Calu3 (cell line): ENCODE measurements around the gene ACAD9. TPM values are rescaled to one million over a fixed set of nuclear protein-coding genes. Genes with fewer than 3 reads are reported as not detected.

Experiments
- BruUV-seq: library from RNA; stranded (reverse); fragments of 400-500 nt; replicated peaks from 2 replicates; lab custom pipeline; 2021; lab: Mats Ljungman, UMichigan
- CTCF ChIA-PET: fragments of 300-600 bp; sonication (Branson Sonifier 250); formaldehyde crosslinking; loops from one replicate; lab custom pipeline; 2022; ENCODE audit warnings: antibody characterized with exemption; lab: Charles Lee
- DNase-seq: peaks from one replicate; pipeline ENCODE4 v3.0.0; 2022
- H3K27ac Mint-ChIP-seq: one replicate; pipeline ENCODE4 v1.8.0; 2022; ENCODE audit warnings: mixed read lengths; ENCODE audit not compliant: unreplicated experiment
- H3K27me3 Mint-ChIP-seq: one replicate; pipeline ENCODE4 v1.8.0; 2022; ENCODE audit warnings: mixed read lengths; ENCODE audit not compliant: unreplicated experiment
- H3K36me3 Mint-ChIP-seq: one replicate; pipeline ENCODE4 v1.8.0; 2022; ENCODE audit warnings: mild to moderate bottlenecking, moderate library complexity, mixed read lengths; ENCODE audit not compliant: insufficient read depth, unreplicated experiment
- H3K4me1 Mint-ChIP-seq: one replicate; pipeline ENCODE4 v1.8.0; 2022; ENCODE audit warnings: mild to moderate bottlenecking, low read depth, mixed read lengths; ENCODE audit not compliant: unreplicated experiment
- H3K4me3 Mint-ChIP-seq: one replicate; pipeline ENCODE4 v1.8.0; 2022; ENCODE audit warnings: mild to moderate bottlenecking, low read depth, moderate library complexity, mixed read lengths; ENCODE audit not compliant: unreplicated experiment
- H3K9me3 Mint-ChIP-seq: one replicate; pipeline ENCODE4 v1.8.0; 2022; ENCODE audit warnings: low read depth, mixed read lengths; ENCODE audit not compliant: unreplicated experiment
- intact Hi-C: fragments of 100-400 bp; cut with micrococcal nuclease; formaldehyde crosslinking; loops from one replicate; pipeline ENCODE4 v1.10.0; 2022; ENCODE audit not compliant: unreplicated experiment
- total RNA-seq: library from RNA; stranded (reverse); gene quantifications from 2 replicates; pipeline ENCODE4 v1.2.3, GENCODE V29; 2022
- TF ChIP-seq, protein P1 (sequence below): fragments of 200-600 bp; IDR thresholded peaks from one replicate; pipeline ENCODE4 v1.8.0; 2022; ENCODE audit warnings: antibody characterized with exemption; ENCODE audit not compliant: unreplicated experiment

ACAD9 gene
- total RNA-seq, 1 experiment from 2014 or later, result 124 TPM

DNA sequence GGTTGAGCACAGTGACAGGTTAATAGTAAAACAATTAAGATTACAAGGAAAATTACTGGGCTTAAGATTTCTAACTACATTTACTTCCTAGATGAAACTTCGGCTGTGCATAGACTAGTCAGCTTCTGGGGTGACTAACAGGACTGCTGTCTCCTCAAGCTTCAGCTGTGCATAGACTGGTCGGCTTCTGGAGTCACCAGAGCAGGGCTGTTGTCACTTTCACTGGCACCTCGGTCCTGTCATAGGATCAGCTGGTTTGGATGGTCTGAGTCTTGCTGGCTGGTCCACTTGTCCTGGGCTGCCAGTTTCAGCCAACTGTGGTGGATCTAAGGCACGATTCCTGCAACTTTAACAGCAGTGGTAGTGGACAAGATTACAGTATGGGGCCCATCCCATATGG lies 23.9 kb upstream of the ACAD9 start:
- H3K36me3 Mint-ChIP-seq, result peaks cover 7% of the 10 kb centered on the region
- H3K27me3 Mint-ChIP-seq, result no peaks in the 10 kb centered on the region
- H3K27ac Mint-ChIP-seq, result no peak overlapping the region
- intact Hi-C loops, result no loop called here
- no peaks in the 10 kb centered on the region for H3K4me1 Mint-ChIP-seq
- H3K4me3 Mint-ChIP-seq, result no peak overlapping the region
- no peak for DNase-seq
- TF ChIP-seq, protein P1, sequence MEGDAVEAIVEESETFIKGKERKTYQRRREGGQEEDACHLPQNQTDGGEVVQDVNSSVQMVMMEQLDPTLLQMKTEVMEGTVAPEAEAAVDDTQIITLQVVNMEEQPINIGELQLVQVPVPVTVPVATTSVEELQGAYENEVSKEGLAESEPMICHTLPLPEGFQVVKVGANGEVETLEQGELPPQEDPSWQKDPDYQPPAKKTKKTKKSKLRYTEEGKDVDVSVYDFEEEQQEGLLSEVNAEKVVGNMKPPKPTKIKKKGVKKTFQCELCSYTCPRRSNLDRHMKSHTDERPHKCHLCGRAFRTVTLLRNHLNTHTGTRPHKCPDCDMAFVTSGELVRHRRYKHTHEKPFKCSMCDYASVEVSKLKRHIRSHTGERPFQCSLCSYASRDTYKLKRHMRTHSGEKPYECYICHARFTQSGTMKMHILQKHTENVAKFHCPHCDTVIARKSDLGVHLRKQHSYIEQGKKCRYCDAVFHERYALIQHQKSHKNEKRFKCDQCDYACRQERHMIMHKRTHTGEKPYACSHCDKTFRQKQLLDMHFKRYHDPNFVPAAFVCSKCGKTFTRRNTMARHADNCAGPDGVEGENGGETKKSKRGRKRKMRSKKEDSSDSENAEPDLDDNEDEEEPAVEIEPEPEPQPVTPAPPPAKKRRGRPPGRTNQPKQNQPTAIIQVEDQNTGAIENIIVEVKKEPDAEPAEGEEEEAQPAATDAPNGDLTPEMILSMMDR, result no peak
- no TSS peak for BruUV-seq
- peaks cover 34% of the 10 kb centered on the region for H3K9me3 Mint-ChIP-seq
- CTCF ChIA-PET, result no interaction called here

DNA sequence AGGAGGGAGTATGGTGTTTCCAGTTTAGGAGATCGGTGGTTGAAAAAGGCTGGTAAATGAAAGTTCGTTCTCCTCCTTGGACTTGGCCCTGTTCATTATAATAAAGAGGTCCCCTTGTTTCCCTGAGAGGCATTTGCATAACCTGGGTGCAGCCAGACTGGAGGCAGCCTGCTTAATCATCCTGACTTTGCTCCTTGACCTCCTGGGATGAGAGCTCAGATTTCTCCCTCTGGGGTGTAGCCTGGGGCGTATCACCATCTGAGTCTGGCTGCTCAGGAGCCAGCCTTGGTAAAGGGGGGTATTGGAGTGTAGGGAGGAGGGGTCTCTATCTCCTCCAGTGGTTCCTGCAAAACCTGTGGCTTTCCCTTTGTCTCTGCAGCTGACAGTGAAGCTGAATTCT lies 21.3 kb upstream of the ACAD9 start:
- no peak for DNase-seq
- intact Hi-C loops, result no loop called here
- Mint-ChIP-seq H3K27me3 (no peaks in the 10 kb centered on the region), H3K9me3 (peaks cover 37% of the 10 kb centered on the region), H3K36me3 (peaks cover 7% of the 10 kb centered on the region), H3K27ac (no peak overlapping the region), H3K4me1 (no peaks in the 10 kb centered on the region), H3K4me3 (no peak overlapping the region)
- BruUV-seq, result no TSS peak
- CTCF ChIA-PET, result no interaction called here
- TF ChIP-seq, protein P1, result no peak

DNA sequence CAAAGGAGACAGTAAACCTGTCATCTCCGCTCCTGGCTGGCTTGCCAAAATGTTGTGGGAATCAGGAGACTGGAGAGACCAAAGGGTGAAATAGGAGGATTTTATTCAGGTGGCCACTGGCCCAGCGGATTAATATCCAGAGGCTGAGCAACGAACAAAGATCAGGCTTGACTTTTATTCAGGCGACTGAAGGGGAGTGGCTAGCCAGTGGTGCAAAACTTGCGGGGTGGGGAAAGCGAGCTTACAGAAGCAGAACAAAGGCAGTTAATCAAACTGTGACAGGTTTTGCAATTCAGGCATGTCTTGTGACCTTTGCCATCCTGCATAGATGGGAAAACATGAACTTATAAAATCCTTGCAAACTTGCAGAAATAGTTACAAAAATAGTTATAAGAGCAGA lies 19.8 kb upstream of the ACAD9 start:
- intact Hi-C loops, result no loop called here
- Mint-ChIP-seq H3K27me3 (no peaks in the 10 kb centered on the region), H3K36me3 (peaks cover 7% of the 10 kb centered on the region), H3K9me3 (peaks cover 27% of the 10 kb centered on the region), H3K27ac (no peak overlapping the region), H3K4me1 (no peaks in the 10 kb centered on the region), H3K4me3 (no peak overlapping the region)
- CTCF ChIA-PET, result no interaction called here
- TF ChIP-seq, protein P1, result no peak
- no peak for DNase-seq
- BruUV-seq, result no TSS peak

DNA sequence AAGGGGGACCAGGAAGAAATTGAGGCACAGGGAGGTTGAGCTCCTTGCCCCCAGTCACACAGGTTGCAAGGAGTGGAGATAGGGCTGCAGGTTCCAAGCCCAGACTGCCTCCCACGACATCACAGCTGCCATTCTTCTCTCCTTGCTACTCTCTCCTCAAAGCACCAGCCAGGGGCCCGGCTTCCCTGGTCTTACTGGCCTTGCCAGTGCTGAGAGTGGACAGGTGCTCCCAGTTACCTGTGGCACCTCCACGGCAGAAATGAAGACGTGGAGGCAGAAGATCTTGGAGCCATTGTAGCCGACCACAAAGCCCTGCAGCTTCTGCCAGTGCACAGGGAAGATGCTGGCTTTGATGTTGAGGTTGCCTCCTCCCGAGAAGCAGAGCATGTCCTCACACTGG lies 17.9 kb upstream of the ACAD9 start:
- no TSS peak for BruUV-seq
- TF ChIP-seq, protein P1, result no peak

More for the DNA sequence above, 17.9 kb upstream of the ACAD9 start:
- Mint-ChIP-seq H3K36me3 (peaks cover 7% of the 10 kb centered on the region), H3K9me3 (peaks cover 26% of the 10 kb centered on the region), H3K4me1 (no peaks in the 10 kb centered on the region), H3K27me3 (no peaks in the 10 kb centered on the region), H3K4me3 (no peak overlapping the region), H3K27ac (no peak overlapping the region)
- CTCF ChIA-PET, result no interaction called here
- DNase-seq, result no peak
- intact Hi-C loops, result no loop called here
